GM12878 (cell line): ENCODE measurements around the gene XNDC1N. TPM values are rescaled to one million over a fixed set of nuclear protein-coding genes. Genes with fewer than 3 reads are reported as not detected.

Experiments
- ATAC-seq: fragments of 200-7000 bp; cut with Tn5 transposase; 3 replicates; pipeline ENCODE4 v1.9.1; 2020; ENCODE audit warnings: mild to moderate bottlenecking, moderate library complexity
- Bru-seq: library from RNA; stranded (reverse); fragments of 400-500 nt; gene quantifications from one replicate; lab custom pipeline; 2021; lab: Mats Ljungman, UMichigan
- BruChase-seq, 2 experiments: library from RNA; stranded (reverse); fragments of 400-500 nt; gene quantifications; one replicate each; lab custom pipeline; 2021; lab: Mats Ljungman, UMichigan
- BruUV-seq: library from RNA; stranded (reverse); fragments of 400-500 nt; replicated peaks from 2 replicates; lab custom pipeline; 2021; lab: Mats Ljungman, UMichigan
- CTCF ChIA-PET: fragments of 300-600 bp; sonication (Branson Sonifier 250); formaldehyde crosslinking; extraction: SDS; loops from one replicate; lab custom pipeline; 2021; ENCODE audit warnings: inconsistent platforms; lab: Yijun Ruan, JAX
- POLR2A ChIA-PET: fragments of 350-600 bp; formaldehyde crosslinking; extraction: SDS; loops from one replicate; lab custom pipeline; 2021; ENCODE audit warnings: inconsistent platforms; lab: Charles Lee
- RAD21 ChIA-PET: fragments of 300-600 bp; sonication (Branson Sonifier 250); formaldehyde crosslinking; loops from one replicate; lab custom pipeline; 2023; ENCODE audit warnings: antibody characterized with exemption; ENCODE audit not compliant: unreplicated experiment; lab: Charles Lee
- SMC1A ChIA-PET: fragments of 300-600 bp; sonication (Branson Sonifier 250); formaldehyde crosslinking; loops from one replicate; lab custom pipeline; 2023; ENCODE audit not compliant: unreplicated experiment, uncharacterized antibody; lab: Charles Lee
- DNase-seq: peaks from one replicate; pipeline ENCODE4 v3.0.0-alpha.2; 2011; ENCODE audit warnings: low read depth, low spot score
- FAIRE-seq: peaks from 3 replicates; lab custom pipeline; 2011; peaks lifted over from hg19 to GRCh38; lab: Jason Lieb, UNC
- H2AFZ ChIP-seq: 2 replicates; pipeline ENCODE4 v1.6.0; 2011; ENCODE audit warnings: low read depth, low read length, control low read depth; ENCODE audit not compliant: control insufficient read depth
- H3K27ac ChIP-seq: 2 replicates; pipeline ENCODE4 v1.5.1; 2011; ENCODE audit warnings: control low read depth; ENCODE audit not compliant: control insufficient read depth, insufficient read depth
- H3K27me3 ChIP-seq, 2 experiments: replicated peaks in 1 of 2; 2 replicates each; pipeline versions ENCODE4 v1.6.0 to v1.6.1; 2011; ENCODE audit warnings: low read length in 1 of 2; ENCODE audit not compliant: control insufficient read depth in 2 of 2, insufficient read depth in 2 of 2
- H3K36me3 ChIP-seq, 2 experiments: 2 replicates each; pipeline ENCODE4 v1.5.1; 2011; ENCODE audit warnings: low read length in 1 of 2; ENCODE audit not compliant: control insufficient read depth in 2 of 2, insufficient read depth in 2 of 2
- H3K4me1 ChIP-seq: 2 replicates; pipeline ENCODE4 v1.6.1; 2011; ENCODE audit warnings: mild to moderate bottlenecking, low read length, moderate library complexity, mixed read lengths; ENCODE audit not compliant: control insufficient read depth, insufficient read depth
- H3K4me2 ChIP-seq: 2 replicates; pipeline ENCODE4 v1.6.0; 2011; ENCODE audit warnings: control low read depth; ENCODE audit not compliant: control insufficient read depth, insufficient read depth
- H3K4me3 ChIP-seq: fragments of 200-600 bp; sonication (generic); 2 replicates; pipeline ENCODE4 v1.5.1; 2016
- H3K79me2 ChIP-seq: 2 replicates; pipeline ENCODE4 v1.6.0; 2011; ENCODE audit warnings: low read length; ENCODE audit not compliant: control insufficient read depth, insufficient read depth
- H3K9ac ChIP-seq: 2 replicates; pipeline ENCODE4 v1.8.0; 2011; ENCODE audit warnings: low read length, control low read depth, mixed read lengths; ENCODE audit not compliant: control insufficient read depth, insufficient read depth
- H3K9me3 ChIP-seq: replicated peaks from 3 replicates; pipeline ENCODE4 v1.5.1; 2011; ENCODE audit warnings: mild to moderate bottlenecking, low read length; ENCODE audit not compliant: control insufficient read depth, insufficient read depth
- H4K20me1 ChIP-seq: 2 replicates; pipeline ENCODE4 v1.6.0; 2011; ENCODE audit not compliant: control insufficient read depth, insufficient read depth
- ELK1 ChIP-seq: IDR thresholded peaks from 2 replicates; pipeline ENCODE4 v1.6.1; 2012; ENCODE audit warnings: low read depth, low read length, improper control_type of control experiment
- ESRRA ChIP-seq: IDR thresholded peaks from 2 replicates; pipeline ENCODE4 v1.6.1; 2012; ENCODE audit warnings: mild to moderate bottlenecking, low read length, improper control_type of control experiment
- KLF5 ChIP-seq: fragments of 450-650 bp; IDR thresholded peaks from 2 replicates; pipeline ENCODE4 v1.6.1; 2014; ENCODE audit warnings: mild to moderate bottlenecking; ENCODE audit not compliant: partially characterized antibody
- MYC ChIP-seq: IDR thresholded peaks from 2 replicates; pipeline ENCODE4 v1.6.1; 2011; ENCODE audit warnings: mild to moderate bottlenecking, low read length, moderate library complexity, inconsistent platforms; ENCODE audit not compliant: insufficient read depth, insufficient replicate concordance, insufficient read length, severe bottlenecking
- PKNOX1 ChIP-seq: fragments of 450-650 bp; IDR thresholded peaks from 2 replicates; pipeline ENCODE4 v1.6.1; 2016; ENCODE audit warnings: mild to moderate bottlenecking
- SREBF2 ChIP-seq: IDR thresholded peaks from 2 replicates; pipeline ENCODE4 v1.6.1; 2012; ENCODE audit warnings: mild to moderate bottlenecking, low read length
- WGBS: methylation state at CpG from one replicate; pipeline ENCODE4 v1.1.6; 2016; ENCODE audit warnings: low lambda C conversion rate; ENCODE audit not compliant: insufficient replicate concordance, insufficient coverage; ENCODE audit errors: missing lambda C conversion rate; 5-methylcytosine and 5-hydroxymethylcytosine counted together
- in situ Hi-C: fragments of 300-500 bp; cut with MboI; formaldehyde crosslinking; loops from 9 replicates; pipeline ENCODE4 v1.14.3; 2018; ENCODE audit warnings: mixed read lengths
- intact Hi-C: fragments of 100-400 bp; cut with micrococcal nuclease; formaldehyde crosslinking; loops from one replicate; pipeline ENCODE4 v1.14.2; 2022; ENCODE audit not compliant: unreplicated experiment
- long read RNA-seq, 2 experiments: library from polyadenylated mRNA; unstranded; transcript quantifications; one replicate each; pipeline ENCODE4 v2.0.0, GENCODE V29; 2019 to 2020
- polyA minus RNA-seq, 3 experiments: library from RNA; depleted of rRNA, polyadenylated mRNA; stranded (reverse); fragments of >200 nt; gene quantifications; 2 replicates each; pipeline ENCODE4 v1.2.3, GENCODE V29; 2011
- polyA plus RNA-seq, 11 experiments: library from polyadenylated mRNA; depleted of rRNA in 4 of 11; unstranded in 6 of 11; stranded (reverse) in 5 of 11; fragments of >200 nt; fragmentation: Nextera tagmentation in 4 of 11; fragmentation: Illumina TruSeq in 1 of 11; extraction: Ambion mirVana in 4 of 11; extraction: Trizol in 1 of 11; gene quantifications; 1 replicate in 1 of 11; 2 replicates in 10 of 11; pipeline versions ENCODE4 v1.2.1 to v1.2.3, GENCODE V29; 2011 to 2016; ENCODE audit warnings: inconsistent platforms in 2 of 11, missing spikeins in 2 of 11, low read depth in 1 of 11
- total RNA-seq, 4 experiments: library from RNA; depleted of rRNA in 3 of 4; stranded (reverse); fragments of >200 nt in 3 of 4; fragmentation: Illumina TruSeq in 1 of 4; extraction: Trizol in 1 of 4; gene quantifications; 2 replicates each; pipeline versions ENCODE4 v1.2.1 to v1.2.3, GENCODE V29; 2013 to 2021
- TF ChIP-seq, protein P1 (sequence below): fragments of 450-650 bp; formaldehyde crosslinking; IDR thresholded peaks from 2 replicates; pipeline ENCODE4 v1.4.0; 2022; ENCODE audit warnings: mild to moderate bottlenecking, moderate library complexity

Gene XNDC1N, protein sequence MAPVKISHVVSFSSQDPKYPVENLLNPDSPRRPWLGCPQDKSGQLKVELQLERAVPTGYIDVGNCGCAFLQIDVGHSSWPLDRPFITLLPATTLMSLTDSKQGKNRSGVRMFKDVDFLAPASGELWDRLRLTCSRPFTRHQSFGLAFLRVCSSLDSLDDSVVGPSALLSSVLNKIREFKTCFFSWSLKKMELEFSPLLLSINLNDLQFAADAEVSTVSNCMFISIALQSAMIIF
- 83.3 and 85.6 TPM in 2 replicates for total RNA-seq (2013; cell fraction: nucleolus; rRNA removed)
- total RNA-seq (2014; rRNA removed) (6.2 and 8.5 TPM in 2 replicates), total RNA-seq (2014; rRNA removed; fragmentation: Illumina TruSeq; extraction: Trizol) (12.8 and 13.6 TPM in 2 replicates), total RNA-seq (2021) (9.8 and 10.4 TPM in 2 replicates), polyA plus RNA-seq (2011; rRNA removed) (6.2 and 8.2 TPM in 2 replicates), polyA plus RNA-seq (2014; fragmentation: Illumina TruSeq; extraction: Trizol) (5.7 and 9.7 TPM in 2 replicates), polyA plus RNA-seq (2014; fragmentation: Nextera tagmentation; extraction: Ambion mirVana) (10 to 100 TPM in 1 of 2 experiments, 1 to 10 TPM in 1; 8.2 to 13.7 TPM), polyA plus RNA-seq (2014; rRNA removed) (6.1 and 9.2 TPM in 2 replicates), polyA plus RNA-seq (2016; fragmentation: Nextera tagmentation; extraction: Ambion mirVana) (10 to 100 TPM; 11.1 to 12.8 TPM), polyA minus RNA-seq (2011; rRNA and poly(A)+ RNA removed) (16.2 and 17.8 TPM in 2 replicates), Bru-seq, nascent RNA (percentile 60 among the genes with signal in this experiment), BruChase-seq, experiment 1, labeled RNA remaining after a 6-hour chase (percentile 60 among the genes with signal in this experiment), BruChase-seq, experiment 2, labeled RNA remaining after a 2-hour chase (percentile 66 among the genes with signal in this experiment)
- 3.7 TPM for polyA plus RNA-seq (2011; ENCODE audit: low read depth)
- polyA plus RNA-seq (2011; cell fraction: cytosol; rRNA removed): 7.1 and 7.9 TPM in 2 replicates
- polyA plus RNA-seq (2011; cell fraction: nucleus; rRNA removed): 12.0 and 12.8 TPM in 2 replicates
- polyA plus RNA-seq (2012): 3.0 TPM in 2 replicates
- 3.6 and 4.3 TPM in 2 replicates for polyA minus RNA-seq (2011; cell fraction: cytosol; rRNA and poly(A)+ RNA removed)
- polyA minus RNA-seq (2011; cell fraction: nucleus; rRNA and poly(A)+ RNA removed): 19.8 and 32.1 TPM in 2 replicates
- long read RNA-seq, experiment 1, partial matches to known transcripts: 0 of 1 reads
- long read RNA-seq, experiment 1, other reads (novel, unspliced or antisense): 1 of 1 reads
- long read RNA-seq, experiment 2, partial matches to known transcripts: 2 of 19 reads
- long read RNA-seq, experiment 2, other reads (novel, unspliced or antisense): 15 of 19 reads

GRCh38 chr11:71927820-71928736 is at the start of gene XNDC1N:
TSS of gene XNDC1N (minus strand) at chr11:71928594. CDS start at chr11:71923353, 5,241 bp downstream.
- Histone ChIP-seq H3K27me3 (no peaks in the 10 kb centered on the region), H3K79me2 (peaks cover 62% of the 10 kb centered on the region), H3K27ac (peak within 1 kb of the TSS; percentile 98), H3K4me1 (peaks cover 14% of the 10 kb centered on the region; the same call in 1 of the 2 replicates), H3K4me3 (peak within 1 kb of the TSS; percentile 86), H3K4me2 (peak within 1 kb of the TSS; percentile 84), H3K9ac (peak within 1 kb of the TSS; percentile 93), H3K9me3 (no peaks in the 10 kb centered on the region), H3K36me3 (peaks cover 0 to 3% of the 10 kb centered on the region in 2 experiments; a peak in 2 of 4 replicates), H4K20me1 (no peaks in the 10 kb centered on the region), H2AFZ (peak within 1 kb of the TSS; percentile 89)
- under 1% methylated on average over 40 of the region's 40 CpGs for WGBS
- POLR2A ChIA-PET: interaction anchor here (0.6 to 3.0 kb wide), 13 partner anchors 10 to 475 kb away, joined by 3 to 12 read pairs (median 4); partner anchors contain the start of genes INPPL1 and NADSYN1
- ATAC-seq (peak; percentile 78), FAIRE-seq (peak; percentile 47), DNase-seq (no peak)
- intact Hi-C loops (loop anchor here (1.0 to 2.0 kb wide), 3 partner anchors 35 to 184 kb away; partner anchors contain the start of gene ANAPC15), in situ Hi-C loops (no loop called here)
- CTCF ChIA-PET: interaction anchor here (0.5 to 6.8 kb wide), 28 partner anchors 11 to 506 kb away, joined by 3 to 49 read pairs (median 4); partner anchors contain the start of gene CLPB
- BruUV-seq: TSS peak; percentile 86
- SMC1A ChIA-PET: interaction anchor here (0.7 to 7.3 kb wide), 15 partner anchors 16 to 184 kb away, joined by 3 to 63 read pairs (median 5); partner anchors contain the start of gene ANAPC15
- RAD21 ChIA-PET: interaction anchor here (0.7 to 3.0 kb wide), 17 partner anchors 10 to 503 kb away, joined by 3 to 18 read pairs (median 4); partner anchors contain the start of gene ANAPC15
- no peak for TF ChIP-seq PKNOX1
- no peak for TF ChIP-seq MYC
- TF ChIP-seq KLF5: no peak
- 0 out of 2 replicates have a peak, but pooled peaks have one; percentile 42 for TF ChIP-seq ELK1
- no peak for TF ChIP-seq ESRRA
- TF ChIP-seq, protein P1, sequence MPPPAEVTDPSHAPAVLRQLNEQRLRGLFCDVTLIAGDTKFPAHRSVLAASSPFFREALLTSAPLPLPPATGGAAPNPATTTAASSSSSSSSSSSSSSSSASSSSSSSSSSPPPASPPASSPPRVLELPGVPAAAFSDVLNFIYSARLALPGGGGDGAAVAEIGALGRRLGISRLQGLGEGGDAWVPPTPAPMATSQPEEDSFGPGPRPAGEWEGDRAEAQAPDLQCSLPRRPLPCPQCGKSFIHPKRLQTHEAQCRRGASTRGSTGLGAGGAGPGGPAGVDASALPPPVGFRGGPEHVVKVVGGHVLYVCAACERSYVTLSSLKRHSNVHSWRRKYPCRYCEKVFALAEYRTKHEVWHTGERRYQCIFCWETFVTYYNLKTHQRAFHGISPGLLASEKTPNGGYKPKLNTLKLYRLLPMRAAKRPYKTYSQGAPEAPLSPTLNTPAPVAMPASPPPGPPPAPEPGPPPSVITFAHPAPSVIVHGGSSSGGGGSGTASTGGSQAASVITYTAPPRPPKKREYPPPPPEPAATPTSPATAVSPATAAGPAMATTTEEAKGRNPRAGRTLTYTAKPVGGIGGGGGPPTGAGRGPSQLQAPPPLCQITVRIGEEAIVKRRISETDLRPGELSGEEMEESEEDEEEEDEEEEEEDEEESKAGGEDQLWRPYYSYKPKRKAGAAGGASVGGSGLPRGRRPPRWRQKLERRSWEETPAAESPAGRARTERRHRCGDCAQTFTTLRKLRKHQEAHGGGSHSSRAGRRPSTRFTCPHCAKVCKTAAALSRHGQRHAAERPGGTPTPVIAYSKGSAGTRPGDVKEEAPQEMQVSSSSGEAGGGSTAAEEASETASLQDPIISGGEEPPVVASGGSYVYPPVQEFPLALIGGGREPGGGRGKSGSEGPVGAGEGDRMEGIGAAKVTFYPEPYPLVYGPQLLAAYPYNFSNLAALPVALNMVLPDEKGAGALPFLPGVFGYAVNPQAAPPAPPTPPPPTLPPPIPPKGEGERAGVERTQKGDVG (CRISPR knock-in tag): no peak
- peak; percentile 36; the same call in 1 of the 2 replicates for TF ChIP-seq SREBF2
